Measurements from ENCODE around the gene PHYH.
"Not testable (repeated sequence)": the region's sequence is repeated elsewhere in the genome, so short reads cannot be mapped to it uniquely, and the experiment has no call there.

The PHYH gene

DNA sequence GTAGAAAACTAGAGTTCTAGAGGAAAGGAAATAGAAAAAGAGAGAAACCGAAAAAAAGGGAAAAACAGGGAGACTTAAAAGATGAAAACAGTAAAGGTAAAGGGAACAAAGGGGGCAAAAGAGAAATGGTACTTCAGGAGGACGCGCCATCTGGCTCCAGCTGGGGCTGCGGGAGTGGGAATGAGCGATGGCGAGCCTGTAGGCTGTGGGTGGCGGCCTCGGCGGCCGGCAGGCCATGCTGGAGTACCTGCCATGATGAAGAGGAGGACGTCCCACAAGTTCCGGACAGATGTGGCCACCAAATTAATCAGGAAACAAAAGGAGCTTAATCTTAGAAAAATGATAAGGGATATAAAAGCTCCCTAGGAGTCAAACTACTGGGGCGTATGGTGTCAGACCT lies 21.7 kb upstream of the PHYH start:
- DNase-seq (ENCODE audit: low spot score): no peak

GRCh38 chr10:13319166-13319565 lies 19.3 kb upstream of the PHYH start:
- DNase-seq (ENCODE audit: low spot score): no peak

- no peak for DNase-seq (ENCODE audit: low spot score)
Observed at GRCh38 chr10:13317474-13317873, 17.6 kb upstream of the PHYH start.

DNA sequence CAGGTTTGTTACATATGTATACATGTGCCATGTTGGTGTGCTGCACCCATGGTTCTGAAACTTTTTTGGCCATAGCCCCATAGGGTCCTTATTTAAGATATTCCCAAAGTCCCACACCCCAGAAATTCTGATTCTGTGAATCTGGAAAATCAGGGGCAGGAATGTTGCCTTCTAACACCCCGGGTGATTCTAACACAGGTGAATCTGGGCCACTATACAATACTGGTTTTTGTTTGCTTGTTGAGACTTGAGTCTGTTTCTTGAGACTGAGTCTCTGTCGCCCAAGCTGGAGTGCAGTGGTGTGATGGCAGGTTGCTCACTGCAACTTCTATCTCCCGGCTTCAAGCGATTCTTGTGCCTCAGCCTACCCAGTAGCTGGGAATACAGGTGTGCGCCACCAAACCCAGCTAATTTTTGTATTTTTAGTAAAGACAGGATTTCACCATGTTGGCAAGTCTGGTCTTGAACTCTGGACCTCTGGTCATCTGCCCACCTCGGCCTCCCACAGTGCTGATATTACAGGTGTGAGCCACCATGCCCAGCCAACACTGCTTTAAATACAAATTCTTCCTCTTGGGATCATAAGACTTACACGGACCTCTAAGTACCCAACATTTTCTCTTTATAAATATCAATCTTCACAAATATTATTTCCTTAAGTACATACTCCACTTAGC lies 16.9 kb upstream of the PHYH start:
- DNase-seq (ENCODE audit: low spot score): no peak

GRCh38 chr10:13315361-13315760 lies 15.5 kb upstream of the PHYH start:
- no peak for DNase-seq (ENCODE audit: low spot score)

DNA sequence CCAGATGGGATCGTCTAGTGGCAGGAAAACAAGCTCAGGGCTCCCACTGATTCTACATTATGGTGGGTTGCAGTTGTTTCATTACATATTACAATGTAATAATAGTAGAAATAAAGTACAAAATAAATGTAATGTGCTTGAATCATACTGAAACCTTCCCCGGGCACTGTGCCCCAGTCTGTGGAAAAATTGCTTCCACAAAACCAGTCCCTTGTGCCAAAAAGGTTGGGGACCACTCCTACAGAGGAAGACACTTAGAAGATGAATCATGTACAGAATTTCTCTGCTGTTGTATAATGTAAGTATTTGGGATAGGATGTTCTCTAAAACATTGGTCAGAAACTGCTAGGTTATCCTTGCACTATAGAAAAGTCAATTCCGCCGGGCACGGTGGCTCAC lies 11.3 kb upstream of the PHYH start:
- DNase-seq (ENCODE audit: low spot score): no peak

DNA sequence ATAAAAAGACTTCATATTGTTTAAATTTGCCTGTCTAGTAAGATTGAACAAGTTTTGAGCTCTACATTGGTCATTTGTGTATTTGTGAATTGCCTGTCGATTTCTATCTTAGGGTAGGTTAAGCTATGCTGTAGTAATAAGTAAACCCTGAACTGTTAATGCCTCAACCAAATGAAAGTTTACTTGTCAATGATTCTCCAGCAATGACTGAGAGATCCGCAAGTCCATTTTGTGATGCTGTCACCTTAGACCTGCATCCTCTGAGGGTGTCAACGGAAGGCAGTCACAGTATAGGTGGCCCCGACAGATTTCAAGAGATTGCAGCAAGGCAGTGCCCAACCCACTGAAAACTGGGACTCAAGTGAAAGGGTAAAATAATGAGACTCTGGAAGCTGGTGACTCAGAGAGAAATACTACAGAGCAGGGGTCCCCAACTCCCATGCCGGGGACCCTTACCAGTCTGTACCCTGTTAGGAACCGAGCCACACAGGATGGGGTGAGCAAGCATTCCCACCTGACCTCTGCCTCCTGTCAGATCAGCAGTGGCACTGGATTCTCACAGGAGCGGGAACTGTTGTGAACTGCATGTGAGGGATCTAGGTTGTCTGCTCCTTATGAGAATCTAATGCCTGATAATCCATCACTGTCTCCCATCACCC lies 10.8 kb upstream of the PHYH start:
- DNase-seq (ENCODE audit: low spot score): no peak

DNA sequence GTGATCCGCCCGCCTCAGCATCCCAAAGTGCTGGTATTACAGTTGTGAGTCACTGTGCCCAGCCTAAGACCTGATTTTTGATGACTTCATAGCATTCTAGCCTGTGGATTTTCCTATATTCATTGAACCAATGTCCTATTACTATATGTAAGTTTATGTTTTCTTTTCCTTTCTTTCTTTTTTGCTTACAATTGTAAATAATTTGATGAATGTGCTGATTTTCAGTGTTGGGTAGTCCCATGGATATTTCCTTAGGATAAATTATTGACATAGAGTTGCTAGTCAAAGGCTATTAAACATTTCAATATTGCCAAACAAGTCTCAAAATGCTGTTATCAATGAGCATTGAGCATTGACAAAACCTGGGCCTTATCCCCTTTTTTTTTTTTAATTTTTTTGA lies 9.9 kb upstream of the PHYH start:
- no peak for DNase-seq (ENCODE audit: low spot score)

DNA sequence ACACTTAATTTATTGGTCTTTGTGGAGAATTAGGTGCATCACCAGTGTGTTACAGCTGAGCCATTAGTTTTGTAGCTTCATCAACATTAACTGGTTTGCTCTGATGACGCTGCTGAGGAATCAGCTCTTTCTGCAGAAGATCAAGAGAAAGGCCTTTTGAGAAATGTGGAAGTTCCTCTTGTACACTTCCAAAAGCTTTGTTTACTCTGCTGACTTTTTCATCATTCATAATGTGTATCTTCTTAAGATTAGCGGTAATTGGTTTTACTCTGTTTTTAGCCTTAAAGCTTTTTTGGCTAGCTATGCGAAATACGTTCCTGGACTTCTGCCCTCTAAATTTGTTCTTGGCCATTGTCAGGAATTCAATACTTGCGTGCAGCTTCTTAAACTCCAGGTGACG lies 8.2 kb upstream of the PHYH start:
- DNase-seq (ENCODE audit: low spot score): no peak

GRCh38 chr10:13306103-13306502 lies 6.2 kb upstream of the PHYH start:
- no peak for DNase-seq (ENCODE audit: low spot score)

DNA sequence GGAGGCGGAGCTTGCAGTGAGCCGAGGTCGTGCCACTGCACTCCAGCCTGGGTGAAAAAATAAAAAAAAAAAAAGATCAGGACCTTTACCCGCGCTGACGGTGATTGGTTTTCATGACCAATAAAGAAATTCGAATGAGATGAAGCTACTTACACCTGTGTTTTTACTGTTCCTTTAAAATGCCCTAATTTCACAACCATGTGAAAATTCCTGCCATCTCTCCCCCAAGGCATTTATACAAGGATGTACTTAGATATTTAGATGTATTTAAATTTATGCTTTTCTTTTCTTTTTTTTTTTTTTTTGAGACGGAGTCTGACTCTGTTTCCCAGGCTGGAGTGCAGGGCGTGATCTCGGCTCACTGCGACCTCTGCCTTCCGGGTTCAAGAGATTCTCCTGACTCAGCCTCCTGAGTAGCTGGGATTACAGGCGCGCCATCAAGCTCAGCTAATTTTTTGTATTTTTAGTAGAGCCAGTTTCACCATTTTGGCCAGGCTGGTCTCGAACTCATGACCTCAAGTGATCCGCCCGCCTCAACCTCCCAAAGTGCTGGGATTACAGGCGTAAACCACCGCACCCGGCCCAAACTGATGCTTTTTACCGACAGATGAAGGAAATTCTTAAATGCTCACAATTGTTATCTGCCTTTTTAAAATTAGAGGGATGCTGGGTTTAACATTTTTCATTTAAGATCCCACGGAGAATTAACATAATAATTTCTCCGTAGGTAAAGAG lies 3.1 kb upstream of the PHYH start:
- DNase-seq (ENCODE audit: low spot score): no peak

DNA sequence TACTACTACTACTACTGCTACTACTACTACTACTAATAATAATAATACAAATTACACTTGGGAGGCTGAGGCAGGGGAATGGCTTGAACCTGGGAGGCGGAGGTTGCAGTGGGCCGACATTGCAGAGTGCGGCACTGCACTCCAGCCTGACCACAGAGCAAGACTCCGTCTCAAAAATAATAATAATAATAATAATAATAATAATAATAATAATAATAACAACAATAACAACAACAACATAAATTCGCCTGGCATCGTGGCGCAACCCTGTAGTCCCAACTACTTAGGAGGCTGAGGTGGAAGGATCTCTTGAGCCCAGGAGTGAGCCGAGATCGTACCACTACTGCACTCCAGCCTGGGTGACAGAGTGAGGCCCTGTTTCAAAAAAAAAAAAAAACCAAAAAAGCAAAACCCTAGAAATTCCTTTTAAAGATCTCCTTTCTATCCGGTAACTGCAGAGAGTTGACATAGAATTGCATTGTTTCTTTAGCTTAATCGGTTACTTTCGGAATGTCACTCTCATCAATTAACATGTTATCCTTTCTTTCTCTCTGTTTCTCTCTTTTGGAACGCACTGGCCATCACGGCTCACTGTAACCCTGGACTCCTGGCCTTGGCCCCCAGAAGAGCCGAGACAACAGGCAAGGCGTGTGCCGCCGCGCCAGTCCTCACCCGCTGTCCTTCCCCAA lies 972 bp downstream of the PHYH start:
- no peak for DNase-seq (ENCODE audit: low spot score)

GRCh38 chr10:13296476-13296875 lies 3.4 kb downstream of the PHYH start:
- DNase-seq (ENCODE audit: low spot score): no peak

- DNase-seq (ENCODE audit: low spot score): no peak
Observed at GRCh38 chr10:13294784-13295183, 5.1 kb downstream of the PHYH start.

- DNase-seq (ENCODE audit: low spot score): peak; percentile 75
Observed at GRCh38 chr10:13291821-13292773, 7.8 kb downstream of the PHYH start.

- no peak for DNase-seq (ENCODE audit: low spot score)
Observed at GRCh38 chr10:13291061-13291460, 8.8 kb downstream of the PHYH start.

DNA sequence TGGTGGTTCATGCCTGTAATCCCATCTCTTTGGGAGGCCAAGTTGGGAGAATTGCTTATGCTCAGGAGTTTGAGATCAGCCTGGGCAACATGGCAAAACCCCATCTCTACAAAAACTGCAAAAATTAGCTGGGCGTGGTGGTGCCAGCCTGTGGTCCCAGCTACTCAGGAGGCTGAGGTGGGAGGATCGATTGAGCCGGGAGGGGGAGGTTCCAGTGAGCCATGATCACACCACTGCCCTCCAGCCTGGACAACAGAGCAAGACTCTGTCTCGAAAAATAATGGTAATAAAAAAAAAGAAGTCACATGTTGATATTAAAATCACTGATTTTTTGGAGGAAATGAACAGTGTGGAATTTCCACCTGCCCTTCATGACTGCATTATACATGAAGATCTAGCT lies 15.8 kb downstream of the PHYH start:
- no peak for DNase-seq (ENCODE audit: low spot score)

- DNase-seq (ENCODE audit: low spot score): not testable (repeated sequence)
Observed at GRCh38 chr10:13282348-13282747, 17.5 kb downstream of the PHYH start.

- DNase-seq (ENCODE audit: low spot score): peak; percentile 17
Observed at GRCh38 chr10:13276749-13277365, 23.0 kb downstream of the PHYH start.

GRCh38 chr10:13276146-13276545 lies 23.7 kb downstream of the PHYH start:
- DNase-seq (ENCODE audit: low spot score): not testable (repeated sequence)

DNA sequence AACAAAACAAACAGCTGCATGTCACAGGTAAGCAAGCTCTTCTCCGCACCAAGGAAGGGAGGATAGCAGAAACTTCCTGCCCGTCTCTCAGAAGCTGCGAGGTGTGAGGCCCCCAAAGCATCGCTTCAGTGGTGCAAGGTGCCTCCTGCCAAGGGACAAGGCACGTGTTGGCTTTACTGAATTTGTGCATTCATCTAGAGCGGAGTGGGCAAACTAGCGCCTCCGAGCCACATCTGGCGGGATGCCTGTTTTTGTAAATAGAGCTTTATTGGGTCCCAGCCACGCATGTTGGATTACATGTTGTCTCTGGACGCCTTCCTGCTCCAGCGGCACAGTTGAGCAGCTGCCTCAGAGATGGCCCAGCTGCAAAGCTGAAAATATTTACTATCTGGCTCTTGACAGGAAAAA lies 27.7 kb downstream of the PHYH start:
- peak; percentile 4 for DNase-seq (ENCODE audit: low spot score)

All from cerebellar cortex (tissue), 1 donor.